ENCODE measurements around the gene RAD54L2.
A peak's percentile ranks its signal among the peaks of the same experiment; 100 is the strongest.

RAD54L2 gene

GRCh38 chr3:51544011-51544775 is 5.7 kb downstream of the RAD54L2 start:
- H2BK12ac ChIP-seq (ENCODE audit: low read length in 2 of 2): no peak overlapping the region
- no peak overlapping the region for H3K14ac ChIP-seq (ENCODE audit: low read length in 2 of 2)
- H2BK120ac ChIP-seq (ENCODE audit: low read depth, low read length): no peak overlapping the region
- H2AK5ac ChIP-seq (ENCODE audit: low read length, severe bottlenecking): no peak overlapping the region
- H3K4me1 ChIP-seq (ENCODE audit: control insufficient read depth, insufficient read depth, low read depth, low read length): peaks cover 4% of the 10 kb centered on the region
- H3K4ac ChIP-seq (ENCODE audit: low read depth in 1 of 2, low read length in 2 of 2): no peak overlapping the region
- H3K4me3 ChIP-seq (ENCODE audit: insufficient read depth in 1 of 2, low read depth in 1 of 2, low read length in 2 of 2): no peak overlapping the region
- no peak overlapping the region for H4K91ac ChIP-seq (ENCODE audit: low read length)
- H3K18ac ChIP-seq (ENCODE audit: low read depth in 1 of 2, low read length in 2 of 2): no peak overlapping the region
- H4K8ac ChIP-seq (ENCODE audit: low read length): no peak overlapping the region
- no peak overlapping the region for H2BK5ac ChIP-seq (ENCODE audit: low read depth, low read length, poor library complexity, severe bottlenecking)
- peak overlapping the region; percentile 30 for H3K9ac ChIP-seq (ENCODE audit: low read length)
- H3K27me3 ChIP-seq (ENCODE audit: control insufficient read depth in 1 of 2, insufficient read depth in 1 of 2, low read length in 2 of 2): no peaks in the 10 kb centered on the region
- H3K9me3 ChIP-seq (ENCODE audit: control insufficient read depth, low read length): no peaks in the 10 kb centered on the region
- H2BK15ac ChIP-seq (ENCODE audit: low read depth, poor library complexity, severe bottlenecking): no peak overlapping the region
- peak; percentile 34 for DNase-seq
- H3K79me1 ChIP-seq (replicated peaks; ENCODE audit: low read length, poor library complexity, severe bottlenecking): peaks cover 21% of the 10 kb centered on the region
- no peak overlapping the region for H2AFZ ChIP-seq (ENCODE audit: low read depth, low read length)
- H3K23ac ChIP-seq (ENCODE audit: low read length in 2 of 2): no peak overlapping the region
- H3K27ac ChIP-seq (ENCODE audit: low read length, poor library complexity, severe bottlenecking): no peak overlapping the region
- 98% methylated on average over 3 of the region's 3 CpGs for WGBS
- no peak overlapping the region for H3K4me2 ChIP-seq (ENCODE audit: low read length, poor library complexity, severe bottlenecking)
- H3K36me3 ChIP-seq (ENCODE audit: control insufficient read depth in 1 of 2, insufficient read depth in 2 of 2, low read depth in 1 of 2, low read length in 2 of 2): peaks cover 8 to 18% of the 10 kb centered on the region in 2 experiments

GRCh38 chr3:51547274-51547673 is 8.8 kb downstream of the RAD54L2 start:
- 100% methylated on average over 4 of the region's 6 CpGs for WGBS
- no peak overlapping the region for H3K4ac ChIP-seq (ENCODE audit: low read depth in 1 of 2, low read length in 2 of 2)
- no peak overlapping the region for H2AFZ ChIP-seq (ENCODE audit: low read depth, low read length)
- no peak overlapping the region for H2BK5ac ChIP-seq (ENCODE audit: low read depth, low read length, poor library complexity, severe bottlenecking)
- no peak overlapping the region for H2BK12ac ChIP-seq (ENCODE audit: low read length in 2 of 2)
- H3K4me3 ChIP-seq (ENCODE audit: insufficient read depth in 1 of 2, low read depth in 1 of 2, low read length in 2 of 2): no peak overlapping the region
- no peak overlapping the region for H2AK5ac ChIP-seq (ENCODE audit: low read length, severe bottlenecking)
- no peak overlapping the region for H3K18ac ChIP-seq (ENCODE audit: low read depth in 1 of 2, low read length in 2 of 2)
- no peak overlapping the region for H3K27ac ChIP-seq (ENCODE audit: low read length, poor library complexity, severe bottlenecking)
- H4K8ac ChIP-seq (ENCODE audit: low read length): no peak overlapping the region
- H3K23ac ChIP-seq (ENCODE audit: low read length in 2 of 2): no peak overlapping the region
- no peak for DNase-seq
- no peak overlapping the region for H2BK120ac ChIP-seq (ENCODE audit: low read depth, low read length)
- peaks cover 20 to 23% of the 10 kb centered on the region in 2 experiments for H3K36me3 ChIP-seq (ENCODE audit: control insufficient read depth in 1 of 2, insufficient read depth in 2 of 2, low read depth in 1 of 2, low read length in 2 of 2)
- no peak overlapping the region for H2BK15ac ChIP-seq (ENCODE audit: low read depth, poor library complexity, severe bottlenecking)
- peaks cover 30% of the 10 kb centered on the region for H3K79me1 ChIP-seq (replicated peaks; ENCODE audit: low read length, poor library complexity, severe bottlenecking)
- H3K9me3 ChIP-seq (ENCODE audit: control insufficient read depth, low read length): no peaks in the 10 kb centered on the region
- no peak overlapping the region for H3K4me2 ChIP-seq (ENCODE audit: low read length, poor library complexity, severe bottlenecking)
- no peak overlapping the region for H3K9ac ChIP-seq (ENCODE audit: low read length)
- H3K14ac ChIP-seq (ENCODE audit: low read length in 2 of 2): no peak overlapping the region
- no peaks in the 10 kb centered on the region for H3K4me1 ChIP-seq (ENCODE audit: control insufficient read depth, insufficient read depth, low read depth, low read length)
- no peaks in the 10 kb centered on the region for H3K27me3 ChIP-seq (ENCODE audit: control insufficient read depth in 1 of 2, insufficient read depth in 1 of 2, low read length in 2 of 2)
- H4K91ac ChIP-seq (ENCODE audit: low read length): no peak overlapping the region

GRCh38 chr3:51549311-51549710 is 10.8 kb downstream of the RAD54L2 start:
- no peak overlapping the region for H2BK15ac ChIP-seq (ENCODE audit: low read depth, poor library complexity, severe bottlenecking)
- H4K91ac ChIP-seq (ENCODE audit: low read length): no peak overlapping the region
- 95% methylated on average over 9 of the region's 10 CpGs for whole genome bisulfite sequencing

GRCh38 chr3:51550080-51550819 is 11.7 kb downstream of the RAD54L2 start:
- no peaks in the 10 kb centered on the region for H3K4me1 ChIP-seq (ENCODE audit: control insufficient read depth, insufficient read depth, low read depth, low read length)
- H3K27ac ChIP-seq (ENCODE audit: low read length, poor library complexity, severe bottlenecking): no peak overlapping the region
- no peak overlapping the region for H3K4me2 ChIP-seq (ENCODE audit: low read length, poor library complexity, severe bottlenecking)
- no peak overlapping the region for H3K14ac ChIP-seq (ENCODE audit: low read length in 2 of 2)
- H2AFZ ChIP-seq (ENCODE audit: low read depth, low read length): no peak overlapping the region
- no peak overlapping the region for H2BK15ac ChIP-seq (ENCODE audit: low read depth, poor library complexity, severe bottlenecking)
- DNase-seq: peak; percentile 18
- H4K8ac ChIP-seq (ENCODE audit: low read length): no peak overlapping the region
- H3K9me3 ChIP-seq (ENCODE audit: control insufficient read depth, low read length): no peaks in the 10 kb centered on the region
- no peak overlapping the region for H3K23ac ChIP-seq (ENCODE audit: low read length in 2 of 2)
- H3K4me3 ChIP-seq (ENCODE audit: insufficient read depth in 1 of 2, low read depth in 1 of 2, low read length in 2 of 2): no peak overlapping the region
- no peak overlapping the region for H3K9ac ChIP-seq (ENCODE audit: low read length)
- H2BK5ac ChIP-seq (ENCODE audit: low read depth, low read length, poor library complexity, severe bottlenecking): no peak overlapping the region
- H3K79me1 ChIP-seq (replicated peaks; ENCODE audit: low read length, poor library complexity, severe bottlenecking): peaks cover 39% of the 10 kb centered on the region
- no peak overlapping the region for H2BK120ac ChIP-seq (ENCODE audit: low read depth, low read length)
- no peak overlapping the region for H2AK5ac ChIP-seq (ENCODE audit: low read length, severe bottlenecking)
- H3K27me3 ChIP-seq (ENCODE audit: control insufficient read depth in 1 of 2, insufficient read depth in 1 of 2, low read length in 2 of 2): no peaks in the 10 kb centered on the region
- peaks cover 21 to 22% of the 10 kb centered on the region in 2 experiments for H3K36me3 ChIP-seq (ENCODE audit: control insufficient read depth in 1 of 2, insufficient read depth in 2 of 2, low read depth in 1 of 2, low read length in 2 of 2)
- H4K91ac ChIP-seq (ENCODE audit: low read length): no peak overlapping the region
- H3K4ac ChIP-seq (ENCODE audit: low read depth in 1 of 2, low read length in 2 of 2): no peak overlapping the region
- 95% methylated on average over 8 of the region's 8 CpGs for WGBS
- no peak overlapping the region for H2BK12ac ChIP-seq (ENCODE audit: low read length in 2 of 2)
- H3K18ac ChIP-seq (ENCODE audit: low read depth in 1 of 2, low read length in 2 of 2): no peak overlapping the region

More at GRCh38 chr3:51549311-51549710, 10.8 kb downstream of the RAD54L2 start:
- no peak overlapping the region for H2BK120ac ChIP-seq (ENCODE audit: low read depth, low read length)
- H3K23ac ChIP-seq (ENCODE audit: low read length in 2 of 2): no peak overlapping the region
- H3K27me3 ChIP-seq (ENCODE audit: control insufficient read depth in 1 of 2, insufficient read depth in 1 of 2, low read length in 2 of 2): no peaks in the 10 kb centered on the region
- H3K4me2 ChIP-seq (ENCODE audit: low read length, poor library complexity, severe bottlenecking): no peak overlapping the region
- no peak overlapping the region for H2AFZ ChIP-seq (ENCODE audit: low read depth, low read length)
- H3K4me1 ChIP-seq (ENCODE audit: control insufficient read depth, insufficient read depth, low read depth, low read length): no peaks in the 10 kb centered on the region
- peaks cover 24% of the 10 kb centered on the region in 2 experiments for H3K36me3 ChIP-seq (ENCODE audit: control insufficient read depth in 1 of 2, insufficient read depth in 2 of 2, low read depth in 1 of 2, low read length in 2 of 2)
- no peak overlapping the region for H3K4ac ChIP-seq (ENCODE audit: low read depth in 1 of 2, low read length in 2 of 2)
- no peak overlapping the region for H3K18ac ChIP-seq (ENCODE audit: low read depth in 1 of 2, low read length in 2 of 2)
- no peak overlapping the region for H3K4me3 ChIP-seq (ENCODE audit: insufficient read depth in 1 of 2, low read depth in 1 of 2, low read length in 2 of 2)
- H3K14ac ChIP-seq (ENCODE audit: low read length in 2 of 2): no peak overlapping the region
- H4K8ac ChIP-seq (ENCODE audit: low read length): peak overlapping the region; percentile 6
- H2BK5ac ChIP-seq (ENCODE audit: low read depth, low read length, poor library complexity, severe bottlenecking): no peak overlapping the region
- no peak for DNase-seq
- H3K79me1 ChIP-seq (replicated peaks; ENCODE audit: low read length, poor library complexity, severe bottlenecking): peaks cover 33% of the 10 kb centered on the region
- H3K9ac ChIP-seq (ENCODE audit: low read length): no peak overlapping the region
- H3K9me3 ChIP-seq (ENCODE audit: control insufficient read depth, low read length): no peaks in the 10 kb centered on the region
- H2BK12ac ChIP-seq (ENCODE audit: low read length in 2 of 2): no peak overlapping the region
- no peak overlapping the region for H3K27ac ChIP-seq (ENCODE audit: low read length, poor library complexity, severe bottlenecking)
- no peak overlapping the region for H2AK5ac ChIP-seq (ENCODE audit: low read length, severe bottlenecking)
